Lung (tissue), 12 donors: ENCODE results near the gene TMEM11. TPM values are rescaled to one million over a fixed set of nuclear protein-coding genes. Genes with fewer than 3 reads are reported as not detected.

Source experiments
- ATAC-seq: fragments of 200-7000 bp; cut with Tn5 transposase; one replicate; pipeline ENCODE4 v1.9.1; 2020; ENCODE audit warnings: moderate number of reproducible peaks; ENCODE audit not compliant: insufficient read depth, low FRiP score
- DNase-seq, 3 donors: peaks; one replicate each; pipeline ENCODE4 v3.0.0-alpha.2; 2013 to 2017
- H3K27ac ChIP-seq, 2 donors: one replicate each; pipeline ENCODE4 v1.5.1; 2013; ENCODE audit warnings: mild to moderate bottlenecking in 2 of 2, moderate library complexity in 2 of 2, control low read depth in 1 of 2, inconsistent platforms in 1 of 2, low read depth in 1 of 2, low read length in 1 of 2
- H3K27me3 ChIP-seq, 3 donors: one replicate each; pipeline ENCODE4 v1.5.1; 2013; ENCODE audit warnings: low read length in 2 of 3; ENCODE audit not compliant: control insufficient read depth in 3 of 3, insufficient read depth in 3 of 3
- H3K36me3 ChIP-seq, 4 donors: one replicate each; pipeline ENCODE4 v1.5.1; 2013; ENCODE audit warnings: low read length in 4 of 4, mild to moderate bottlenecking in 1 of 4, moderate library complexity in 1 of 4; ENCODE audit not compliant: control insufficient read depth in 4 of 4, insufficient read depth in 4 of 4
- H3K4me1 ChIP-seq, 5 donors: one replicate each; pipeline ENCODE4 v1.5.1; 2013; ENCODE audit warnings: low read length in 5 of 5, mild to moderate bottlenecking in 2 of 5, moderate library complexity in 1 of 5; ENCODE audit not compliant: control insufficient read depth in 5 of 5, insufficient read depth in 5 of 5
- H3K4me3 ChIP-seq: one replicate; pipeline ENCODE4 v1.5.1; 2013; ENCODE audit warnings: mild to moderate bottlenecking, control low read depth, moderate library complexity
- H3K9ac ChIP-seq, 2 donors: one replicate each; pipeline ENCODE4 v1.5.1; 2013; ENCODE audit warnings: low read length in 2 of 2, control low read depth in 1 of 2; ENCODE audit not compliant: insufficient read depth in 1 of 2
- H3K9me3 ChIP-seq, 4 donors: one replicate each; pipeline ENCODE4 v1.5.1; 2013; ENCODE audit warnings: low read length in 3 of 4, mild to moderate bottlenecking in 1 of 4, moderate library complexity in 1 of 4; ENCODE audit not compliant: control insufficient read depth in 4 of 4, insufficient read depth in 3 of 4
- CTCF ChIP-seq: IDR thresholded peaks from 2 replicates; pipeline ENCODE4 v1.5.1; 2012; ENCODE audit warnings: mild to moderate bottlenecking; ENCODE audit errors: control extremely low read depth, extremely low read depth
- WGBS, 2 donors: extraction: QIAGEN DNeasy Blood & Tissue Kit; methylation state at CpG; one replicate each; pipeline ENCODE4 v1.1.7; 2013; 5-methylcytosine and 5-hydroxymethylcytosine counted together
- polyA plus RNA-seq, 2 donors: library from polyadenylated mRNA; stranded (reverse); fragments of 200-250 nt; gene quantifications; one replicate each; pipeline ENCODE4 v1.2.1, GENCODE V29; 2013
- total RNA-seq, 2 donors: library from RNA; depleted of rRNA in 1 of 2; stranded (reverse); fragments of >200 nt in 1 of 2; gene quantifications; one replicate each; pipeline ENCODE4 v1.2.1, GENCODE V29; 2014 to 2021
- donor health status: control.
- donor health status: control.
- donor health status: Bipolar disorder and iron deficiency.
- donor health status: healthy.
- donor health status: DM: yes; HTN: yes; CAD: no.

The TMEM11 gene
- total and polyA plus RNA-seq, 4 donors: 12.1 to 29.4 (median 27.1) TPM

- no peak for ATAC-seq
- WGBS, 2 donors: 38 to 56% methylated on average over 7 of the region's 7 CpGs
These were observed 52.2 kb downstream of the TMEM11 start for GRCh38 chr17:21161498-21162393.

GRCh38 chr17:21160401-21160800 is 53.6 kb downstream of the TMEM11 start:
- Histone ChIP-seq H3K27me3 (no peaks in the 10 kb centered on the region), H3K27ac (no peak overlapping the region), H3K4me3 (no peak overlapping the region), H3K4me1 (peaks cover 0 to 5% (median 2%) of the 10 kb centered on the region in 5 donors), H3K9ac (no peak overlapping the region), H3K36me3 (no peaks in the 10 kb centered on the region), H3K9me3 (no peaks in the 10 kb centered on the region)
- no peak for ATAC-seq
- no peak for DNase-seq
- no peak for TF ChIP-seq CTCF

More at GRCh38 chr17:21161498-21162393, 52.2 kb downstream of the TMEM11 start:
- DNase-seq: peak in 2 of 3 donors; percentile 25 to 36
- H3K36me3 ChIP-seq: no peaks in the 10 kb centered on the region
- H3K27me3 ChIP-seq: no peaks in the 10 kb centered on the region
- peak overlapping the region; percentile 35 to 65 for H3K27ac ChIP-seq
- TF ChIP-seq CTCF: no peak
- H3K9ac ChIP-seq: no peak overlapping the region
- peaks cover 3 to 7% (median 5%) of the 10 kb centered on the region in 5 donors for H3K4me1 ChIP-seq
- H3K4me3 ChIP-seq: no peak overlapping the region
- no peaks in the 10 kb centered on the region for H3K9me3 ChIP-seq

GRCh38 chr17:21157586-21158370 is 56.2 kb downstream of the TMEM11 start:
- Histone ChIP-seq H3K36me3 (no peaks in the 10 kb centered on the region), H3K27me3 (no peaks in the 10 kb centered on the region), H3K9ac (no peak overlapping the region), H3K9me3 (peaks cover 0 to 8% (median 0%) of the 10 kb centered on the region in 4 donors), H3K4me1 (peaks cover 0 to 5% (median 2%) of the 10 kb centered on the region in 5 donors), H3K4me3 (no peak overlapping the region), H3K27ac (no peak overlapping the region)
- TF ChIP-seq CTCF: no peak
- DNase-seq: no peak
- WGBS, 2 donors: 61 to 88% methylated on average over 1 of the region's 1 CpG
- ATAC-seq: no peak
